K562 (cell line): ENCODE measurements around the gene DNASE2. TPM values are rescaled to one million over a fixed set of nuclear protein-coding genes. Genes with fewer than 3 reads are reported as not detected.

Source experiments
- ASH1L ChIP-seq: fragments of 450-650 bp; IDR thresholded peaks from 2 replicates; pipeline ENCODE4 v1.6.1; 2018; ENCODE audit warnings: borderline replicate concordance, mild to moderate bottlenecking, low read depth; ENCODE audit not compliant: partially characterized antibody
- ATF1 ChIP-seq, 2 experiments: fragments of 450-650 bp in 1 of 2; IDR thresholded peaks; 2 replicates each; pipeline ENCODE4 v1.6.1; 2016; ENCODE audit warnings: missing compliant biosample characterization in 1 of 2, missing genetic modification characterization in 1 of 2
- BRD9 ChIP-seq: fragments of 450-650 bp; IDR thresholded peaks from 2 replicates; pipeline ENCODE4 v1.6.1; 2018; ENCODE audit warnings: low read depth; ENCODE audit not compliant: partially characterized antibody
- CBFA2T2 ChIP-seq: fragments of 450-650 bp; conservative IDR thresholded peaks from 2 replicates; pipeline ENCODE4 v1.6.1; 2017; ENCODE audit warnings: mild to moderate bottlenecking
- CCNT2 ChIP-seq: IDR thresholded peaks from 2 replicates; pipeline ENCODE4 v1.6.1; 2011; ENCODE audit warnings: borderline replicate concordance, low read depth, mild to moderate bottlenecking, moderate library complexity, mixed read lengths, low read length; ENCODE audit not compliant: insufficient read length; ENCODE audit errors: extremely low read depth
- HNRNPK ChIP-seq: fragments of 200-400 bp; formaldehyde crosslinking; IDR thresholded peaks from one replicate; pipeline ENCODE4 v1.6.1; 2018; ENCODE audit warnings: mild to moderate bottlenecking, low read depth, low read length; ENCODE audit not compliant: poor library complexity, severe bottlenecking
- MYC ChIP-seq, 2 experiments: fragments of 250-450 bp in 1 of 2; sonication (Bioruptor Pico) in 1 of 2; IDR thresholded peaks; 2 replicates each; pipeline versions ENCODE4 v1.5.1 to v1.6.1; 2012 to 2021; ENCODE audit warnings: low read depth in 2 of 2, borderline replicate concordance in 1 of 2, improper control_type of control experiment in 1 of 2, low read length in 1 of 2, mild to moderate bottlenecking in 1 of 2, moderate library complexity in 1 of 2
- NRF1 ChIP-seq, 2 experiments: fragments of 450-650 bp; IDR thresholded peaks in 1 of 2; conservative IDR thresholded peaks in 1 of 2; 2 replicates each; pipeline ENCODE4 v1.6.1; 2014; ENCODE audit warnings: mild to moderate bottlenecking in 2 of 2
- OTX1 ChIP-seq: fragments of 450-650 bp; formaldehyde crosslinking; IDR thresholded peaks from 2 replicates; pipeline ENCODE4 v1.4.0; 2022; ENCODE audit warnings: mild to moderate bottlenecking
- RBM17 ChIP-seq: fragments of 200-400 bp; formaldehyde crosslinking; IDR thresholded peaks from 2 replicates; pipeline ENCODE4 v1.6.1; 2017; ENCODE audit warnings: low read depth, mild to moderate bottlenecking, low read length, borderline replicate concordance
- RCOR1 ChIP-seq, 2 experiments: IDR thresholded peaks; 2 replicates each; pipeline ENCODE4 v1.6.1; 2012; ENCODE audit warnings: low read depth in 2 of 2, low read length in 2 of 2, borderline replicate concordance in 1 of 2, improper control_type of control experiment in 1 of 2
- SMC3 ChIP-seq: conservative IDR thresholded peaks from 2 replicates; pipeline ENCODE4 v1.6.1; 2011; ENCODE audit warnings: low read depth, low read length, improper control_type of control experiment; ENCODE audit not compliant: insufficient read depth
- TRIM24 ChIP-seq, 2 experiments: fragments of 450-650 bp; IDR thresholded peaks; 2 replicates each; pipeline ENCODE4 v1.6.1; 2016
- USF2 ChIP-seq: sonication (generic); formaldehyde crosslinking; IDR thresholded peaks from 2 replicates; pipeline ENCODE4 v1.5.0; 2020; ENCODE audit warnings: missing genetic modification reagents
- ZFX ChIP-seq: sonication (generic); formaldehyde crosslinking; IDR thresholded peaks from 2 replicates; pipeline ENCODE4 v1.8.0; 2022; ENCODE audit warnings: mild to moderate bottlenecking, missing genetic modification reagents, moderate library complexity
- ZNF12 ChIP-seq: sonication (generic); formaldehyde crosslinking; IDR thresholded peaks from 2 replicates; pipeline ENCODE4 v1.4.0; 2020; ENCODE audit warnings: mild to moderate bottlenecking, missing genetic modification reagents
- ZNF384 ChIP-seq: IDR thresholded peaks from 2 replicates; pipeline ENCODE4 v1.6.1; 2012; ENCODE audit warnings: low read depth, low read length, improper control_type of control experiment
- polyA plus RNA-seq, 8 experiments: library from polyadenylated mRNA; depleted of rRNA in 4 of 8; stranded (reverse) in 5 of 8; unstranded in 3 of 8; fragments of >200 nt; fragmentation: Nextera tagmentation in 2 of 8; fragmentation: Illumina TruSeq in 1 of 8; extraction: Ambion mirVana in 2 of 8; extraction: Trizol in 1 of 8; gene quantifications; 2 replicates each; pipeline versions ENCODE4 v1.2.1 to v1.2.3, GENCODE V29; 2011 to 2014; ENCODE audit warnings: inconsistent platforms in 1 of 8, missing spikeins in 1 of 8
- total RNA-seq, 7 experiments: library from RNA; depleted of rRNA in 6 of 7; stranded (reverse); fragments of >200 nt in 6 of 7; fragmentation: Illumina TruSeq in 2 of 7; extraction: Trizol in 2 of 7; gene quantifications; 2 replicates each; pipeline versions ENCODE4 v1.2.1 to v1.2.3, GENCODE V29; 2011 to 2021; ENCODE audit warnings: low replicate concordance in 1 of 7
- TF ChIP-seq, protein P1 (sequence below): fragments of 450-650 bp; IDR thresholded peaks from 2 replicates; pipeline ENCODE4 v1.6.1; 2018; ENCODE audit not compliant: partially characterized antibody
- TF ChIP-seq, protein P2 (sequence below): fragments of 450-650 bp; IDR thresholded peaks from 2 replicates; pipeline ENCODE4 v1.6.1; 2016; ENCODE audit warnings: borderline replicate concordance

Gene DNASE2
- total and polyA plus RNA-seq, 9 of the 15 experiments (the other 6 are each of a cell fraction or from before 2014, with no cell fraction given) = 4.4 to 27.0 (median 20.2) TPM

- TF ChIP-seq, protein P1, sequence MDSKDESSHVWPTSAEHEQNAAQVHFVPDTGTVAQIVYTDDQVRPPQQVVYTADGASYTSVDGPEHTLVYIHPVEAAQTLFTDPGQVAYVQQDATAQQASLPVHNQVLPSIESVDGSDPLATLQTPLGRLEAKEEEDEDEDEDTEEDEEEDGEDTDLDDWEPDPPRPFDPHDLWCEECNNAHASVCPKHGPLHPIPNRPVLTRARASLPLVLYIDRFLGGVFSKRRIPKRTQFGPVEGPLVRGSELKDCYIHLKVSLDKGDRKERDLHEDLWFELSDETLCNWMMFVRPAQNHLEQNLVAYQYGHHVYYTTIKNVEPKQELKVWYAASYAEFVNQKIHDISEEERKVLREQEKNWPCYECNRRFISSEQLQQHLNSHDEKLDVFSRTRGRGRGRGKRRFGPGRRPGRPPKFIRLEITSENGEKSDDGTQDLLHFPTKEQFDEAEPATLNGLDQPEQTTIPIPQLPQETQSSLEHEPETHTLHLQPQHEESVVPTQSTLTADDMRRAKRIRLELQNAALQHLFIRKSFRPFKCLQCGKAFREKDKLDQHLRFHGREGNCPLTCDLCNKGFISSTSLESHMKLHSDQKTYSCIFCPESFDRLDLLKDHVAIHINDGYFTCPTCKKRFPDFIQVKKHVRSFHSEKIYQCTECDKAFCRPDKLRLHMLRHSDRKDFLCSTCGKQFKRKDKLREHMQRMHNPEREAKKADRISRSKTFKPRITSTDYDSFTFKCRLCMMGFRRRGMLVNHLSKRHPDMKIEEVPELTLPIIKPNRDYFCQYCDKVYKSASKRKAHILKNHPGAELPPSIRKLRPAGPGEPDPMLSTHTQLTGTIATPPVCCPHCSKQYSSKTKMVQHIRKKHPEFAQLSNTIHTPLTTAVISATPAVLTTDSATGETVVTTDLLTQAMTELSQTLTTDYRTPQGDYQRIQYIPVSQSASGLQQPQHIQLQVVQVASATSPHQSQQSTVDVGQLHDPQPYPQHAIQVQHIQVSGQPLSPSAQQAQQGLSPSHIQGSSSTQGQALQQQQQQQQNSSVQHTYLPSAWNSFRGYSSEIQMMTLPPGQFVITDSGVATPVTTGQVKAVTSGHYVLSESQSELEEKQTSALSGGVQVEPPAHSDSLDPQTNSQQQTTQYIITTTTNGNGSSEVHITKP = peak; percentile 21
- TF ChIP-seq ZFX (CRISPR knock-in tag) (peak; percentile 28; the same call in 1 of the 2 replicates), HNRNPK (peak; percentile 22), ZNF12 (no peak), CCNT2 (peak; percentile 75), NRF1 (conservative IDR thresholded peaks at IDR 0.05 in 1 of 2, IDR thresholded peaks at IDR 0.05 in 1 of 2) (peak; percentile 82 to 87), CBFA2T2 (0 out of 2 replicates have a peak, but pooled peaks have one; percentile 10), USF2 (CRISPR knock-in tag) (peak; percentile 59; the same call in 1 of the 2 replicates), RBM17 (no peak), BRD9 (no peak), ZNF384 (peak; percentile 50; the same call in 1 of the 2 replicates), RCOR1 (IDR thresholded peaks at IDR 0.05; ENCODE audit: borderline replicate concordance in 1 of 2, low read depth in 2 of 2, low read length in 2 of 2) (peak; percentile 24 to 52; a peak in 3 of 4 replicates), OTX1 (no peak), ASH1L (no peak), TRIM24 (IDR thresholded peaks at IDR 0.05) (peak in 1 of 2 experiments; percentile 20; a peak in 1 of 4 replicates), ATF1 (CRISPR knock-in tag; IDR thresholded peaks at IDR 0.05) (no peak), ATF1 (tag; IDR thresholded peaks at IDR 0.05) (peak; percentile 55), SMC3 (peak; percentile 91), MYC (IDR thresholded peaks at IDR 0.05; ENCODE audit: low read depth, low read length) (0 out of 2 replicates have a peak, but pooled peaks have one; percentile 55), MYC (CRISPR knock-in tag; IDR thresholded peaks at IDR 0.05; ENCODE audit: borderline replicate concordance, low read depth) (no peak)
- TF ChIP-seq, protein P2, sequence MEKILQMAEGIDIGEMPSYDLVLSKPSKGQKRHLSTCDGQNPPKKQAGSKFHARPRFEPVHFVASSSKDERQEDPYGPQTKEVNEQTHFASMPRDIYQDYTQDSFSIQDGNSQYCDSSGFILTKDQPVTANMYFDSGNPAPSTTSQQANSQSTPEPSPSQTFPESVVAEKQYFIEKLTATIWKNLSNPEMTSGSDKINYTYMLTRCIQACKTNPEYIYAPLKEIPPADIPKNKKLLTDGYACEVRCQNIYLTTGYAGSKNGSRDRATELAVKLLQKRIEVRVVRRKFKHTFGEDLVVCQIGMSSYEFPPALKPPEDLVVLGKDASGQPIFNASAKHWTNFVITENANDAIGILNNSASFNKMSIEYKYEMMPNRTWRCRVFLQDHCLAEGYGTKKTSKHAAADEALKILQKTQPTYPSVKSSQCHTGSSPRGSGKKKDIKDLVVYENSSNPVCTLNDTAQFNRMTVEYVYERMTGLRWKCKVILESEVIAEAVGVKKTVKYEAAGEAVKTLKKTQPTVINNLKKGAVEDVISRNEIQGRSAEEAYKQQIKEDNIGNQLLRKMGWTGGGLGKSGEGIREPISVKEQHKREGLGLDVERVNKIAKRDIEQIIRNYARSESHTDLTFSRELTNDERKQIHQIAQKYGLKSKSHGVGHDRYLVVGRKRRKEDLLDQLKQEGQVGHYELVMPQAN = no peak
Measured at GRCh38 chr19:12847159-12848139, 33.8 kb downstream of the DNASE2 start (continued).
